Activated T-helper 1 cell treated with anti-CD3 and anti-CD28 coated beads, Interleukin-12 subunit alpha, Interleukin-12 subunit beta, Interleukin-2, Interleukin-4 antibody, amounts not matched to agents 30 ng/mL and 10 ng/mL and 1 ng/mL, durations not matched to agents 14 hours and 24 hours and 36 hours (primary cell): Measurements from ENCODE around the gene SHROOM1. TPM values are rescaled to one million over a fixed set of nuclear protein-coding genes. Genes with fewer than 3 reads are reported as not detected.

ENCODE experiments used
- DNase-seq: peaks from one replicate; pipeline ENCODE4 v3.0.0; 2021; ENCODE audit warnings: low spot score
- H3K27ac Mint-ChIP-seq: one replicate; pipeline ENCODE4 v1.8.0; 2021; ENCODE audit warnings: mild to moderate bottlenecking, mixed read lengths
- H3K27me3 Mint-ChIP-seq: one replicate; pipeline ENCODE4 v1.8.0; 2022; ENCODE audit warnings: mild to moderate bottlenecking, moderate library complexity, mixed read lengths; ENCODE audit not compliant: insufficient read depth
- H3K36me3 Mint-ChIP-seq: one replicate; pipeline ENCODE4 v1.8.0; 2021; ENCODE audit warnings: low read depth, mixed read lengths
- H3K4me1 Mint-ChIP-seq: one replicate; pipeline ENCODE4 v1.8.0; 2021; ENCODE audit warnings: low read depth, mixed read lengths
- H3K4me3 Mint-ChIP-seq: one replicate; pipeline ENCODE4 v1.8.0; 2021; ENCODE audit warnings: mild to moderate bottlenecking, moderate library complexity, mixed read lengths
- H3K9me3 Mint-ChIP-seq: one replicate; pipeline ENCODE4 v1.8.0; 2021; ENCODE audit warnings: mixed read lengths
- intact Hi-C: fragments of 100-400 bp; cut with micrococcal nuclease; formaldehyde crosslinking; loops from one replicate; pipeline ENCODE4 v1.15.1; 2024
- total RNA-seq: library from RNA; stranded (reverse); gene quantifications from 2 replicates; pipeline ENCODE4 v1.2.3, GENCODE V29; 2022

The SHROOM1 gene
- total RNA-seq, 1 donor from 2014 or later: 6.5 TPM

DNA sequence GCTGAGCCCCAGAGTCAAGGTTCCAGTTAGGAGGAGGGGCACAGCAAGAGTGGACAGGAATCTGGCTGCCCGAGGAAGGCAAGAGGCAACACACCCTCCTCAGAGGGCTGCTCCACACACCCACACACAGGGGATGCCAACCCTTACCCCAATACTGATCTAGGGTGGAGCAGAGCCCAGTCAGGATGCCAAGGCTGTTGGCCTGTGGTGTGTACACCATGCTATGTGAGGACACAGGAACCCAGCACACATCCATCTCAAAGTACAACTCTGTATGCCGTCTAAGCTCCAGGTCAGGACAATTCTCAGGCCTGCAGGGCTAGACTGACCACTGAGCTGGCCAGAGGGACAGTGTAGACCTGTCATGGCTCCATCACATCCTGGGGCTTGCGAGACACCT lies 56.0 kb downstream of the SHROOM1 start:
- intact Hi-C loops: no loop called here
- Mint-ChIP-seq H3K27ac (no peak overlapping the region), H3K36me3 (peaks cover 1% of the 10 kb centered on the region), H3K4me1 (peaks cover 29% of the 10 kb centered on the region), H3K4me3 (peak overlapping the region; percentile 13), H3K9me3 (no peaks in the 10 kb centered on the region), H3K27me3 (peaks cover 25% of the 10 kb centered on the region)
- DNase-seq: no peak

DNA sequence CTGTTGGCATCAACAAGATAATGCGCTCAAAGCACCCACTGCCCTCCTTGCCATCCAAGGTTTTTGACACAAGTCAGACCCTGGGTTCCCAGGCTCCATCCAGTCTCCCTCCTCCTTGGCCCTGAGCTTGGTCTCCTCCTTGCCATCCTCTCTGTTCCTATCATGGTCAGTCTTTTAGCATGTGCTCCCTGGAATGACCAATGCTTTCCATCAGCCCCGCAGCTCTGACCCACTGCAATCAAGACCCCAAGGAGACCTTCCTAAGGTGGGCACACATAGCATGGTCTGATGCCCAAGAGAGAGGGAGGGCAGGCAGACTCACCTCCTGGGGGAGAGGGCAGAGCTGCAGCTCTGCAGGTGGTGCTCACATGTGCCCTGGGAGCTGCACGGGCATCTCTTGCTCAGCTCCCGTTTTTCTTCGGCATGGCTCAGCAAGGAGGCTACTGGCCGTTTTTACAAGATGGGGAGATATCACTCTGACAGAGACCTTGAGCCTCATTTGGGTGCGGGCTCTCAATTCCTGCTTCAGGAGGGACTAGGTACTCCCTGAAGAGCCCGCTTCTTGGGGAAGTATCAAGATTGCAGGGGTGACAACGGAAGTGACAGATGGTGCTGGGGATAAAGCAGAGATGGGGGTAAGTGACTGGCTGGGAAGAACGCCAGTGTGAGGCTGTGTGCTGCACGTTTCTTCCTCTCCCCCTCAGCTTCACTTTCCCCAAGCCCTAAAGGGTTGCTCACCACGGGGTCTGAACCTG lies 56.7 kb downstream of the SHROOM1 start:
- no peak overlapping the region for H3K27ac Mint-ChIP-seq
- H3K36me3 Mint-ChIP-seq: peaks cover 1% of the 10 kb centered on the region
- DNase-seq: no peak
- intact Hi-C loops: no loop called here
- H3K9me3 Mint-ChIP-seq: no peaks in the 10 kb centered on the region
- peaks cover 19% of the 10 kb centered on the region for H3K27me3 Mint-ChIP-seq
- peaks cover 23% of the 10 kb centered on the region for H3K4me1 Mint-ChIP-seq
- peak overlapping the region; percentile 43 for H3K4me3 Mint-ChIP-seq

DNA sequence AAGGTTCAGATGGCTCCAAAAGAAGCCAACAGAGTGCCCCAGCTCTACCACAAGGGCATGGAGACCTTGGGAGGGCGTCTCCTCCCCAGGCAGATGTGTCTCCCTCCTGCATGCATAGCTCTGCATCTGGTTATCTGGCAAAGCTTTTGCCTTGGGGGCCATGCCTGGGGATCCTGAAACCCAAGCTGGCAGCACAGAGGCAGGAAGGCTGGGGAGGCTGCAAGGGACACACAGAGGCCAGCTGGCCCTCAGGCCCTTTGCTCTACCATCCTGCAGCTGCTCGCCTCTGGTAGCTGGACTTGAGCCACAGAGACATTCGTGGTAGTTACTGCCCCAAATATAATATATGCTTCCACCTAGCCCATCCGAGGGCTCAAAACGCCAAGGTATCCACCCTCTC lies 57.3 kb downstream of the SHROOM1 start:
- Mint-ChIP-seq H3K4me3 (no peak overlapping the region), H3K27me3 (peaks cover 13% of the 10 kb centered on the region), H3K4me1 (peaks cover 18% of the 10 kb centered on the region), H3K36me3 (peaks cover 1% of the 10 kb centered on the region), H3K27ac (no peak overlapping the region), H3K9me3 (no peaks in the 10 kb centered on the region)
- no peak for DNase-seq
- intact Hi-C loops: no loop called here

DNA sequence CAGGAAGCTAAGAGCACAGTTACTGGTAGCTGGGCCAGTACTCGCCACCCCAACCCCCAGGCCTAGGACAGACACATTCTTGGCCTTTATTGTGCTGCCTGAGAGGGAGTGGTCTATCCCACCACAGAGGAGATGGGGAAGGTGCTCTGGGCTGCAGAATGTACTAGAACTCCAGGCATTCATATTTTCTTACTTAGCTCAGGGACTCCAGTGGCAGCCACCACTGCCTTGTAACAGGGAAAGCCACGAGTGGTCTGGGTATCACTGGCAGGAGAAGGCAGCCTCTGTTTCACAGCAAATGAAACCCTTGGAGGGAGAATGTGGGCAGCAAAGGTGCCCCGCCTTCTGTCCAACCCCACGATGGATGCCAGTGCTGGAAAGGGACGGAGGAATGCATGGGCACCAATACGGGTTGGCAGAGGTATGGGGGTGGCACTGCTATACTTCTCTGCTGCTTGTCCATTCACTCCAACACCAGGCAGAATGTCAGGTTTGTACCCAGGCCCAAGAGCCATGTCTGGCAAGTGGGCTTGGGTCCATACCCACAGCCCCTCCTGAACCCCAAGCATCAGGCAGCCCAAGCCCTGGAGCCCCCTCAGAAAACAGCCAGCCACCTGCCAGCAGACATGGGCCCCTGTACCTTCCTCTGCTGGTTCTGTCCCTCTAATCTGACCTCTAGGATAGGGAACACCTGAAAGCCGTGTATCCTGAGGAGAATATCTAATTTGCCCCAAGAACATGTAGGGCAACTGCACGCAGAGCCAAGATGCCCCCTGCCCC lies 58.0 kb downstream of the SHROOM1 start:
- Mint-ChIP-seq H3K4me1 (peaks cover 15% of the 10 kb centered on the region), H3K36me3 (no peaks in the 10 kb centered on the region), H3K9me3 (no peaks in the 10 kb centered on the region), H3K27me3 (peaks cover 9% of the 10 kb centered on the region), H3K4me3 (no peak overlapping the region), H3K27ac (no peak overlapping the region)
- DNase-seq: no peak
- intact Hi-C loops: no loop called here

Other genes with a start within 250 kb of the SHROOM1 start
- 294 and 308 TPM in 2 replicates for gene IL13, start 172.5 kb downstream of the SHROOM1 start, total RNA-seq
- gene IL4, start 156.7 kb downstream of the SHROOM1 start, total RNA-seq: 56.9 and 57.1 TPM in 2 replicates
- 58.5 and 66.9 TPM in 2 replicates for gene KIF3A, start 93.1 kb downstream of the SHROOM1 start, total RNA-seq
- 52.5 and 55.6 TPM in 2 replicates for gene CCNI2, start 83.2 kb downstream of the SHROOM1 start, total RNA-seq
- 45.8 and 46.2 TPM in 2 replicates for gene SEPTIN8, start 53.4 kb downstream of the SHROOM1 start, total RNA-seq
- gene SOWAHA, start 17.3 kb downstream of the SHROOM1 start, total RNA-seq: 0.47 and 0.54 TPM in 2 replicates
- gene GDF9, start 35.8 kb upstream of the SHROOM1 start, total RNA-seq: 0.32 and 0.57 TPM in 2 replicates
- 410 and 425 TPM in 2 replicates for gene UQCRQ, start 36.0 kb upstream of the SHROOM1 start, total RNA-seq
- gene LEAP2, start 43.0 kb upstream of the SHROOM1 start, total RNA-seq: 3.9 and 4.9 TPM in 2 replicates
- gene AFF4, start 133.0 kb upstream of the SHROOM1 start, total RNA-seq: 38.3 and 40.9 TPM in 2 replicates
- gene ZCCHC10, start 195.9 kb upstream of the SHROOM1 start, total RNA-seq: 37.6 and 41.7 TPM in 2 replicates
- 244 and 247 TPM in 2 replicates for gene HSPA4, start 221.4 kb upstream of the SHROOM1 start, total RNA-seq